Diencephalon (tissue), 1 donor: Measurements from ENCODE around the gene LURAP1L. TPM values are rescaled to one million over a fixed set of nuclear protein-coding genes. Genes with fewer than 3 reads are reported as not detected.

ENCODE experiments used
- small RNA-seq: library from RNA; depleted of rRNA; stranded (forward); fragments of <200 nt; gene quantifications from one replicate; pipeline ENCODE3, GENCODE V24; 2014
- total RNA-seq: library from RNA; depleted of rRNA; stranded (reverse); fragments of >200 nt; gene quantifications from one replicate; pipeline ENCODE4 v1.2.3, GENCODE V29; 2014

The LURAP1L gene
- total RNA-seq = 4.6 TPM

DNA sequence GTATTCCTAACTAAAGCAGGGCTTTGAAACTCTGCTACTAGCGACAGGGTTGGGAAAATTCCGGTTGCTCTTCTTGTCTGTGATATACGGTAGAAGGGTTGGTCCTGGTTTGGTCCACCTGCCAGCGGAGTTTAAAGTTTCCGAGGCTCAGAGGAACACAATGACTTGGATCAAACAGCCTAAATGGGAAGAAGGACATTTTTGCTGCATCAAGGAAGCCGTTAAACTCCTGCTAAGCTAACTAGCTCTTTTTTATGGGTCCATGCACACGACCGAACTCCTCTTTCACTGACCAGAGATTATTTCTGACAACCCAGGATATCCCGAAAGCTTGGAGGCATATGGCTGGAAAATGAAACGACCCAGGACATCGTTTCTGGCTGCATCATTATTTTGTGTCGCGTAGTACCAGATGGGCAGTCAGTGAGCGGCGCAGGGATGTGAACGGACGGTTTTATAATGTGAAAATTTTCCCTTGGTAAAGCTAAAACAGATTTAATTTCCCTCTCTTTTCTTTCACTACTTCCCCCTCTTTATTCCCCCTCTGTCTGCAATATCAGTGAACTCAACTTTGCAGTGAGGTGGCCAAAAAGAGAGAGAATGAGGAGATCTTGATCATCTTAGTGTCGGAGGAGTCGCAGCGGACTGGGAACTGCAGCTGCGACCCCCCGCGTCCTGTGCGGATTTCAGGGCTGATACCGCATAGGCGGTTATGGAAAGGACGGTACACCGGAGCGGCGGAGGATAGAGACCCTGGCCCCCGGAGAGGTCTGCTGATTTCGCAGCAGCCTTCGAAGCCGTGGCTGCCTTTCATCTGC is at the start of gene LURAP1L:
Gene LURAP1L (plus strand): TSS at position 160 of the 818 bp plus-strand sequence. CDS start 696 bp downstream, outside the sequence.

Small RNAs within 50 kb of the gene (small RNA-seq; reads per million reads assigned to genes)
- not detected for gene RN7SL849P

Other genes with a start within 250 kb of the LURAP1L start
- 1.6 TPM for gene TYRP1, start 81.6 kb upstream of the LURAP1L start, total RNA-seq